ENCODE measurements around the gene FAM210B. TPM values are rescaled to one million over a fixed set of nuclear protein-coding genes. Genes with fewer than 3 reads are reported as not detected.

Gene FAM210B
- total and polyA plus RNA-seq, 2 of the 13 experiments (the other 11 are each of a cell fraction or from before 2014, with no cell fraction given) = 75.9 to 107 TPM

DNA sequence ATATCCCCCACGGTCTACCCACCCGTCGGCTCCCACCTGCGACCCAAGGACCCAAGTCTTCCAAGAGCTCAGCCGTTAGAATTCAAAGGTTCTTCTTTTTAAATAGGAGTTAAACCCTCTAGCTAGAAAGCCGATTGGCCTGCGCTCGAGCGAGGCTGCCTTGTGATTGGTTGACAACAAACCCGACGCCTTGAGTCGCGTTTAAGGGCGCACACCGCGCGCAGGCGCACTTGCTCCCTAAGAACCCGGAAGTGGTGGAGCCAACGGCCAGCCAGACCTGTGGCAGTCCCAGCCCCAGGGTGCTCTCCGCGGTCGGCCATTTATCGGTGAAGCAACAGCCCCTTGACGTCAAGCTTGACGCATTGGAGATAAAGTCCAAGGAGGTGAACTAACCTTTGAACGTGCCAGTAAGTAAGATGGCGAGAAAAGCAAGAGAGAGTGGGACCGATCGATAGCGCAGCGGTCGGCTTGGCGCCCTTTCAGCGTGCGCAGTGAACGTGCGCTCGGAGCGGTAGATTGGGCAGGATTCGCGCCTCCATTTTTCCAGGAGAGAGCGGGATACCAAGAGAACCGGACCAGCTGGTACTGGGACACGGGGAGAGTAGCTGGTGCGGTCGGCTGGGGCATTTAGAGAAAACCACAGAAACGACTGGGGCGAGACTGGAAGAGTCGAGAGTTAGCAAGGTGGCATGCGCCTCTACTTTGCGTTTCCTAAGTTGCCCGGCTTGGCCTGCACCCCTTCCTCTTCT, 33.5 kb downstream of the FAM210B start, which contains the start of the genes AURKA and CSTF1:
Gene AURKA, minus strand, starts transcription at position 84 of the 749 bp plus-strand sequence. CDS start 4,018 bp downstream, outside the sequence.
Gene CSTF1, plus strand, starts transcription at position 514 of the 749 bp plus-strand sequence. CDS start 2,908 bp downstream, outside the sequence.
- Histone ChIP-seq H3K9ac (ENCODE audit: insufficient read depth, low read depth, low read length) (peak within 1 kb of the TSS; percentile 93), H3K79me2 (ENCODE audit: insufficient read depth, low read length) (peaks cover 71% of the 10 kb centered on the region), H4K20me1 (ENCODE audit: insufficient read depth, low read length) (no peaks in the 10 kb centered on the region), H3K4me3 (replicated peaks in 1 of 3; ENCODE audit: insufficient read depth in 1 of 3, low read depth in 2 of 3, low read length in 3 of 3) (peak within 1 kb of the TSS; percentile 92 to 94 (median 93)), H3K4me1 (ENCODE audit: insufficient read depth, low read length) (peaks cover 52% of the 10 kb centered on the region), H2AFZ (ENCODE audit: low read length) (peak within 1 kb of the TSS; percentile 18), H3K36me3 (replicated peaks in 1 of 2; ENCODE audit: control insufficient read depth in 1 of 2, insufficient read depth in 2 of 2, low read length in 2 of 2) (peaks cover 15 to 45% of the 10 kb centered on the region in 2 experiments), H3K9me3 (ENCODE audit: low read length) (no peaks in the 10 kb centered on the region), H3K27ac (ENCODE audit: extremely low read length, insufficient read depth, low read length) (peak within 1 kb of the TSS; percentile 88), H3K27me3 (ENCODE audit: control insufficient read depth in 1 of 2, insufficient read depth in 2 of 2, low read length in 2 of 2) (peaks cover 0 to 4% of the 10 kb centered on the region in 2 experiments; a peak in 1 of 5 replicates), H3K4me2 (ENCODE audit: low read depth, low read length) (peak within 1 kb of the TSS; percentile 94)
- ChIA-PET CTCF (ENCODE audit: low intra/inter-chr PET ratio, low total read pairs) (no interaction called here), POLR2A (interaction anchor here (0.6 to 4.1 kb wide), 14 partner anchors 8 to 921 kb away, joined by 3 to 91 read pairs (median 4); partner anchors contain the start of genes CASS4, FAM210B and RTF2)
- intact Hi-C loops (cut with micrococcal nuclease; ENCODE audit: unreplicated experiment) (loop anchor here (1.0 to 2.0 kb wide), 4 partner anchors 32 to 144 kb away; partner anchors contain the start of genes MC3R and RTF2), in situ Hi-C loops (cut with HindIII; ENCODE audit: extremely low pct_ligation_motif_present, low pct_unique_long_range_greater_than_20kb) (no loop called here)
- peak; percentile 100 for DNase-seq (ENCODE audit: low spot score)
- FAIRE-seq = peak; percentile 97
- peak; percentile 95 for ATAC-seq
- WGBS (ENCODE audit: low lambda C conversion rate) = under 1% methylated on average over 49 of the region's 53 CpGs
- no TSS peak for BruUV-seq (replicated peaks)
- TF ChIP-seq SMAD3 (CRISPR knock-in tag; IDR thresholded peaks at IDR 0.05) (peak; percentile 100), HNRNPLL (IDR thresholded peaks at IDR 0.05; ENCODE audit: low read depth, low read length, poor library complexity, severe bottlenecking) (peak; percentile 99), PTBP1 (IDR thresholded peaks at IDR 0.05; ENCODE audit: low read depth, low read length, poor library complexity, severe bottlenecking) (no peak), SNAI1 (CRISPR knock-in tag; IDR thresholded peaks at IDR 0.05; ENCODE audit: borderline replicate concordance) (peak; percentile 96), ZNF160 (CRISPR knock-in tag; IDR thresholded peaks at IDR 0.05) (peak; percentile 96), RCOR2 (CRISPR knock-in tag; IDR thresholded peaks at IDR 0.05) (peak; percentile 98), ZNF644 (CRISPR knock-in tag; IDR thresholded peaks at IDR 0.05; ENCODE audit: low read depth) (peak; percentile 99), ZNF501 (CRISPR knock-in tag; IDR thresholded peaks at IDR 0.05) (peak; percentile 100)
- TF ChIP-seq, protein P1, sequence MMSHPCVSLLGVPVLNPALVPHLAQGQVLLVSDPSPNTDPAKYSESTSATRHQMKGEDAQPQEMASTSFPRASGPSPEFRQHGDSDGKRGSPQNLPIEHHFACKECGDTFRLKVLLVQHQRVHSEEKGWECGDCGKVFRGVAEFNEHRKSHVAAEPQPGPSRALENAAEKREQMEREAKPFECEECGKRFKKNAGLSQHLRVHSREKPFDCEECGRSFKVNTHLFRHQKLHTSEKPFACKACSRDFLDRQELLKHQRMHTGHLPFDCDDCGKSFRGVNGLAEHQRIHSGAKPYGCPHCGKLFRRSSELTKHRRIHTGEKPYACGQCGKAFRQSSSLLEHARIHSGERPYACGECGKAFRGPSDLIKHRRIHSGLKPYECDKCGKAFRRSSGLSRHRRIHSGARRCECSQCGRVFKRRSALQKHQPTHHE (CRISPR knock-in tag; IDR thresholded peaks at IDR 0.05; ENCODE audit: borderline replicate concordance) = peak; percentile 96; the same call in 1 of the 2 replicates
- TF ChIP-seq, protein P2, sequence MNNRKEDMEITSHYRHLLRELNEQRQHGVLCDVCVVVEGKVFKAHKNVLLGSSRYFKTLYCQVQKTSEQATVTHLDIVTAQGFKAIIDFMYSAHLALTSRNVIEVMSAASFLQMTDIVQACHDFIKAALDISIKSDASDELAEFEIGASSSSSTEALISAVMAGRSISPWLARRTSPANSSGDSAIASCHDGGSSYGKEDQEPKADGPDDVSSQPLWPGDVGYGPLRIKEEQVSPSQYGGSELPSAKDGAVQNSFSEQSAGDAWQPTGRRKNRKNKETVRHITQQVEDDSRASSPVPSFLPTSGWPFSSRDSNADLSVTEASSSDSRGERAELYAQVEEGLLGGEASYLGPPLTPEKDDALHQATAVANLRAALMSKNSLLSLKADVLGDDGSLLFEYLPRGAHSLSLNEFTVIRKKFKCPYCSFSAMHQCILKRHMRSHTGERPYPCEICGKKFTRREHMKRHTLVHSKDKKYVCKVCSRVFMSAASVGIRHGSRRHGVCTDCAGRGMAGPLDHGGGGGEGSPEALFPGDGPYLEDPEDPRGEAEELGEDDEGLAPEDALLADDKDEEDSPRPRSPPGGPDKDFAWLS (CRISPR knock-in tag; IDR thresholded peaks at IDR 0.05; ENCODE audit: borderline replicate concordance) = 0 out of 2 replicates have a peak, but pooled peaks have one; percentile 39
- TF ChIP-seq, protein P3, sequence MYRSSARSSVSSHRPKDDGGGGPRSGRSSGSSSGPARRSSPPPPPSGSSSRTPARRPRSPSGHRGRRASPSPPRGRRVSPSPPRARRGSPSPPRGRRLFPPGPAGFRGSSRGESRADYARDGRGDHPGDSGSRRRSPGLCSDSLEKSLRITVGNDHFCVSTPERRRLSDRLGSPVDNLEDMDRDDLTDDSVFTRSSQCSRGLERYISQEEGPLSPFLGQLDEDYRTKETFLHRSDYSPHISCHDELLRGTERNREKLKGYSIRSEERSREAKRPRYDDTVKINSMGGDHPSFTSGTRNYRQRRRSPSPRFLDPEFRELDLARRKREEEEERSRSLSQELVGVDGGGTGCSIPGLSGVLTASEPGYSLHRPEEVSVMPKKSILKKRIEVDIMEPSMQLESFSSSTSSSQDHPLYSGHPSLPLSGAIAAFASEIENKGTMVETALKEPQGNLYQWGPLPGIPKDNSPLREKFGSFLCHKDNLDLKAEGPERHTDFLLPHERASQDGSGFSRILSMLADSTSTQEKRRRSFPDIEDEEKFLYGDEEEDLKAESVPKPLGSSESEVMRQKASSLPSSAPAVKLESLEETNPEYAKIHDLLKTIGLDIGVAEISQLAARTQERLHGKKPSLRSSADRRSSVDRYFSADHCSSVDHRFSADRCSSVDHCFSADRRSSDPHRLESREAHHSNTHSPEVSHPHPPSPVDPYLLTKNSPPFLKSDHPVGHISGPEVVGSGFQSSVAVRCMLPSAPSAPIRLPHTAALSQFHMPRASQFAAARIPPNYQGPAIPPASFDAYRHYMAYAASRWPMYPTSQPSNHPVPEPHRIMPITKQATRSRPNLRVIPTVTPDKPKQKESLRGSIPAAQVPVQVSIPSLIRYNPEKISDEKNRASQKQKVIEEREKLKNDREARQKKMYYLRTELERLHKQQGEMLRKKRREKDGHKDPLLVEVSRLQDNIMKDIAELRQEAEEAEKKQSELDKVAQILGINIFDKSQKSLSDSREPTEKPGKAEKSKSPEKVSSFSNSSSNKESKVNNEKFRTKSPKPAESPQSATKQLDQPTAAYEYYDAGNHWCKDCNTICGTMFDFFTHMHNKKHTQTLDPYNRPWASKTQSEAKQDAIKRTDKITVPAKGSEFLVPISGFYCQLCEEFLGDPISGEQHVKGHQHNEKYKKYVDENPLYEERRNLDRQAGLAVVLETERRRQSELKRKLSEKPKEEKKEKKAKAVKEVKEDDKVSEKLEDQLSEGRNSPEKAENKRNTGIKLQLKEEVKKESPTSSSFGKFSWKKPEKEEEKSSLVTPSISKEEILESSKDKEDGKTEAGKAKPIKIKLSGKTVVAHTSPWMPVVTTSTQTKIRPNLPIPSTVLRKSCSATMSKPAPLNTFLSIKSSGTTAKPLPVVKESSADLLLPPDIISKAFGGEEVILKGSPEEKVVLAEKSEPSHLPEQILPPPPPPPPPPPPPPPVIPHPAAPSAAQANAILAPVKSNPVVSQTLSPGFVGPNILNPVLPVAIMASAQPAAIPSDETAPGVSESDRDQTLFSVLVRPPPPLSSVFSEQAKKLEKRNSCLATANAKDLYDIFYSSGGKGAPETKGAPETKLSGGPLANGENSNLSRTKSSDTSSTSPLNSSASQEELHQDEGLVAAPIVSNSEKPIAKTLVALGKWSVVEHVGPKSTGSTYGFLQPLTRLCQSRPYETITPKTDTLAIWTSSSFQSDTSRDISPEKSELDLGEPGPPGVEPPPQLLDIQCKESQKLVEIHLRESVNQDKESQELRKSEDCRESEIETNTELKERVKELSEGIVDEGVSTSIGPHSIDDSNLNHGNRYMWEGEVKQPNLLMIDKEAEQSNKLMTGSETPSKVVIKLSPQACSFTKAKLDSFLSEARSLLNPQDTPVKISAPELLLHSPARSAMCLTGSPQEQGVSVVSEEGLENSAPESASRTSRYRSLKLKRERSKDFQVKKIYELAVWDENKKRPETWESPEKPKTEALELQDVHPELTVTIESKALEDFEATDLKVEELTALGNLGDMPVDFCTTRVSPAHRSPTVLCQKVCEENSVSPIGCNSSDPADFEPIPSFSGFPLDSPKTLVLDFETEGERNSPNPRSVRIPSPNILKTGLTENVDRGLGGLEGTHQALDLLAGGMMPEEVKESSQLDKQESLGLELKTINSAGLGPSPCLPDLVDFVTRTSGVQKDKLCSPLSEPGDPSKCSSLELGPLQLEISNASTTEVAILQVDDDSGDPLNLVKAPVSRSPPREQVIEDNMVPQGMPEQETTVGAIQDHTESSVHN (CRISPR knock-in tag; IDR thresholded peaks at IDR 0.05) = 0 out of 2 replicates have a peak, but pooled peaks have one; percentile 31
